ENCODE data around the gene PCIF1.
A peak's percentile ranks its signal among the peaks of the same experiment; 100 is the strongest.
"Not testable (repeated sequence)": the region's sequence is repeated elsewhere in the genome, so short reads cannot be mapped to it uniquely, and the experiment has no call there.

Gene PCIF1

DNA sequence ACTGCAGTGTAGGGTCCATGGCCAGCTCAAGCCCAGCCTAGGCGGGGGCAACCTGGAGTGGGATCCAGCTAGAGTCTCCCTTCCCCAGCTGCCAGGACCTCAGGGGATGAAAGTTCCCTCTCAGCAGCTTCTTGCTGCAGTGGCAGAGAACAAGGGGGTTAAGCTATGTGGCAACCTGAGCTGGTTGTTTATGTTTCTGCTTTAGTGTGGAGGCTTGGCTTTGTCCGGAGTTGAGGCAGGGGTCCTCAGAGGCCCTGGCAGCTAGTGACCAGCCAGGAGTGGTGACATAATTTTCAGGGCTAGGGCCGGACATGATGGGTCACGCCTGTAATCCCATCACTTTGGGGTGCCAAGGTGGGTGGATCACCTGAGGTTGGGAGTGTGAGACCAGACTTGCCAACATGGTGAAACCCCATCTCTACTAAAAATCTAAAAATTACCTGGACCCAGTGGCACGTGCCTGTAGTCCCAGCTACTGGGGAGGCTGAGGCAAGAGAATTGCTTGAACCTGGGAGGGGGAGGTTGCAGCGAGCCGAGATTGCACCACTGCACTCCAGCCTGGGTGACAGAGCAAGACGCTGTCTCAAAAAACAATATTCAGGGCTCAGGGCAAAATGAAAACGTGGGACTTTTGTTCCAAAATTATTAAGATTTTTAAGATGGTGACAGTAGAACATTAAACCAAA is 8.5 kb upstream of the PCIF1 start:
- DNase-seq: no peak

- DNase-seq: no peak
Observed at GRCh38 chr20:45926731-45927070, 7.8 kb upstream of the PCIF1 start.

- no peak for DNase-seq
Observed at GRCh38 chr20:45927071-45927878, 7.2 kb upstream of the PCIF1 start.

DNA sequence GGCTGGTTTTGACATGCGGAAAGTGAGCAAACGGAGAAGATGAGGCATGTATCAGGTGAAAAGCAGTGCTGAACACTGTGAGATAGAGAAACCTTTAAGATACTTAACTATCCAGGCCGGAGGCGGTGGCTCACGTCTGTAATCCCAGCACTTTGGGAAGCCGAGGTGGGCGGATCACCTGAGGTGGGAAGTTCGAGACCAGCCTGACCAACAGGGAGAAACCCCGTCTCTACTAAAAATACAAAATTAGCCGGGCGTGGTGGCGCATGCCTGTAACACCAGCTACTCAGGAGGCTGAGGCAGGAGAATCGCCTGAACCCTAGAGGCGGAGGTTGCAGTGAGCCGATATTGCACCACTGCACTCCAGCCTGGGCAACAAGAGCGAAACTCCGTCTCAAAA is 2.8 kb upstream of the PCIF1 start:
- not testable (repeated sequence) for DNase-seq

DNA sequence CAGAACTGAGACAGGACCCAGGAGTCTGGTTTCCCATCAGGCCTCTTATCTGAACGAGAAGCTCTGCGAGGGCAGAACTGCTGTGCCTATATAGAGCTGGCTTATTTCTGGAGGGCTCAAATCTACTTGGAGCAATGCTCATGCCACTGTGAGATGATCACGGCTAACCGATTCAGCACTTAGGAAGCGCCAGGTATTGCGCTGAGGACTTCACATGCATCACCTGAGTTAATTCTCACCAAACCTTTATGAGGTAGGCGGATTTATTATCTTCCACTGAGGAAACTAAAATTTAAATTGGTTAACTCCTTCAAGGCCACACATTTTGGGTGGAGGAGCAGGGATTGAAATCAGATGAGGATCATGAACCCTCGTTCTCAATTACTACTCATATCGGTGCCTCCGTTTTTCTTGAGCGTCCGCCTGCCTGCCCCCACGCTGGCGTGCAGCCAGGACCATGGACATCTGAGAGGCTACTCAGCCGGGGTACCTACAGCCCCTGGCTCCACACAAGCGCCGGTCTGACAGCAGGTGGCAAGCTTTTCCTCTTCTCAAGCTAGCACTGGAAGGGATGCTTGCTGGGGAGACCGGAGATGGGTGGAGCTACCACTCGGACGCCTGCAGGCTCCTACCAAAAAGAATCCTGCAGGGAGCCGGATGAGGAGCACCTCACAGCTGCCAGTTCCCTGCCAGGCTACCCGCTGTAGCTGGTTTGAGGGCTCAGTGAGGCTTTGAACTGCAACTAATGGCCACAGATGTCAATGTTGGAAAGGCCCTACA is 1.0 kb upstream of the PCIF1 start:
- DNase-seq: peak; percentile 61

DNA sequence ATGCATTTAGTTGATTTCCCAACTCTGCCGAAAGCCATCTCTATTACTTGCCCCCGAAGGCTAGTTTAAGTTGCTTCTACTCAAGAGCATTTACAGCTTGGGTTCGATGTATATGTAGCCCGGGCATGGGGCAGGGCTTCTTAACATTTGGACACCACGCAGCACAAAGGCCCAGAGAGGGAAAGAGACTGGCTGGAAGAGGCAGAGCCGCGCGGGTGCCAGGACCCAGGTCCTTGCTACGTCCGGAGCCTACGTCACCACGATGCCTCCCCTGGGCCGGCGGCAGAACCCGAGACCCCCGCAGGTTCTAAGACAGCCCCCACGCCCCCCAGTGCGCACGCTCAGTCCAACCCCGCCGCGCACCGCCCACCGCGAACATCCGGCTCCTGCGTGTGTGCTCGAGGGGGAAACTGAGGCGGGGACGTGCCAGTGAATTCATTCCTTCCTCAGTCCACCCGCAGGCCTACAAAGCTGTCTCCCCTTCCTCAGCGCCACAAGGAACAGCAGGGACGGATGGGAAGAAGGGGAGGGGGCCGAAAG is 367 bp upstream of the PCIF1 start:
- no peak for DNase-seq

DNA sequence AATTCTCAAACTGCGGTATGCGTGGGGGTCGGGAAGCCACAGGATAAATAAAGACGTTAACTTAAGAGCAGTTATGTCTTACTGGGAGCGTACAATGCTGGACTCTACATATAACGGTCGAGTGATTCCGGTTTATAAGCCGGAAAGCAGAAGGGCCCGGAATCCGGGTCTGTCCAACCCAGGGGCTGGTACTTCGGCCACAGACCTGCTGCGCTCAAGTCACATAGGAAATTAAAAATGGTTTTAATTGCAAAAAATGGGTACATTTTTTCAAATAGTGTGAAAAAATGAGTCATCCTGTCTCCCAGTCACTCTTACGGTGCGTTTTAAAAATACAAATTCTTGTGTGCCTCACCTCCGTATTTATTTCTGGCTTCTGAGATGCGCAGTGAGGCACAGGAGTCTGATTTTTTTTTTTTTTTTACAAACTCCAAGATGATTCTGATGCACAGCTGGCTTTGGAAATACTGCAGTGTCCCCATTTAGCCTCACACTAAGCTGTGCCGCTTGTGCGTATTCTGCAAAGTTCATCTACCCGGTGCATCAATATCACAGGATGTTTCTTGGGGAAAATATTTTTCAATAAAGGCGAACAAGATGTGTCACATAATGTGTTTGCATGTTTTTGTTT is 1.0 kb downstream of the PCIF1 start:
- DNase-seq: no peak

DNA sequence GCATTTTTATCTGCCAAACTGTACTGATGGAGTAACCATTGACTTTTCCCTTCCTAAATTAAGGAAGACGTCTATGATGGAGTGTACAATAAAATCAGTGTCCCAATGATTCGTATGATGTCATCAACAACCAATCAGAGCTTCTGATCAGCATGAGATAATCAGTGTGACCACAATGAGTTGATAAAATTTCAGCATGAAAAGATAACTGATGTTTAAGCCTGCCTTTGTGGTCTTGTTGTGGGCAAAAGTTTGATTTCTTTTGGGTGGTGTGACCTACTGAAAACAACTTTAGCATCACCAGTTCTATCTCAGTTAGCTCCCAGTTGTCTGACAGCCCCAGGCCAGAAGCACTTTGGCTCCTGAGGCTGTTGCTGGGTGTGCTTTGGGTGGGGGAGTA is 3.3 kb downstream of the PCIF1 start:
- DNase-seq: no peak

DNA sequence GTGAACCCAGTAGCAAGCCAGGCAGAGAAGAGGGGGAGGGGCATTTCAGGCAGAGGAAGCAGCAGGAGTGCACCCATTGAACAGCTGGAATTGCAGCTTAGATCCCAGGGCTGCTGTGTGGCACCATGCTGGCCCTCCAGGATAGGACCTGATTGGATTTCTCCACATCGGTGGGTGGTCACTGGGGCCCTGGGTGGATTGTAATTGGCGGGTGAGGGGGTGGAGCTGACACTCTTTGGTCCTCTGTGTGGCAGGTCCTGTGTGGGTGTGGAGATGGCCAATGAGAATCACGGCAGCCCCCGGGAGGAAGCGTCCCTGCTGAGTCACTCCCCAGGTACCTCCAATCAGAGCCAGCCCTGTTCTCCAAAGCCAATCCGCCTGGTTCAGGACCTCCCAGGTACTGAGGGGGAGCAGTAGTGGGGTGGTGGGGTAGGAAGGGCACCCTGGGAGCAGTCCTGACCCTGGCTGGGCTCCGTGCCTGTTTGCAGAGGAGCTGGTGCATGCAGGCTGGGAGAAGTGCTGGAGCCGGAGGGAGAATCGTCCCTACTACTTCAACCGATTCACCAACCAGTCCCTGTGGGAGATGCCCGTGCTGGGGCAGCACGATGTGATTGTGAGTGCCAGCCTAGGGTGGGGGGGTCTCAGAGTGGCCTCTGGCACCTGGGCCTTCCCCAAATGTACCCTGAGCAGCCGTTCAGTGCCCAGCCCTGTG is 4.4 kb downstream of the PCIF1 start:
- no peak for DNase-seq

DNA sequence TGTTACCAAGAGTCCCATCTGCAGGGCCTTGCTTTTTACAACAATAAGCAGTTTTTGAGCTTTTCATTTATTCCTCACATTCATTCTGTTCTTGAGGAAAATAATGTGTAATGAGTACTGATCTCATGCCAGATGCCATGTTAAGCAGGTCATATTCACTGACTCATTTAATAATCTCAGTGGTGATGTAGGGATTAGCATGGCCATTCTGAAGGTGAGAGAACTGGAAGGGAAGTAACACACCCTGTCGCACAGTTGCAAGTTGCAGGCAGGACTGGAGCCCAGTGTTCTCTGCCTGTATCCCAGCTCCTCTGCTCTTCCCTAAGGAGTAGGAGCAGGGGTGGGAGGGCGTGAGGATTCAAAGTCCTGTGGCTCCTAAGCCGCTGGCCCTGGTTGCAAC is 5.6 kb downstream of the PCIF1 start:
- DNase-seq: no peak

DNA sequence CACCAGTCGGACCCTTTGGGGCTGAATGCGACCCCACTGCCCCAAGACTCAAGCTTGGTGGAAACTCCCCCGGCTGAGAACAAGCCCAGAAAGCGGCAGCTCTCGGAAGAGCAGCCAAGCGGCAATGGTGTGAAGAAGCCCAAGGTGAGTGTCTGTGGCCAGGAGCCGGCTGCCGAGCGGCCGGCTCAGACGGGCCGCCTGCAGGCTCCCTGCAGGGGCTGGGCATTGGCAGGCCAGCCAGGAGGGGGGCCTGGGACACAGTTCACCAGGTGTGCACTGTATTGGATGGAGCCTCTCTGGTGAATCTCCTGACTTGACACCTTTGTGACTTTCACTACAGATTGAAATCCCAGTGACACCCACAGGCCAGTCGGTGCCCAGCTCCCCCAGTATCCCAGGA is 6.0 kb downstream of the PCIF1 start:
- no peak for DNase-seq

DNA sequence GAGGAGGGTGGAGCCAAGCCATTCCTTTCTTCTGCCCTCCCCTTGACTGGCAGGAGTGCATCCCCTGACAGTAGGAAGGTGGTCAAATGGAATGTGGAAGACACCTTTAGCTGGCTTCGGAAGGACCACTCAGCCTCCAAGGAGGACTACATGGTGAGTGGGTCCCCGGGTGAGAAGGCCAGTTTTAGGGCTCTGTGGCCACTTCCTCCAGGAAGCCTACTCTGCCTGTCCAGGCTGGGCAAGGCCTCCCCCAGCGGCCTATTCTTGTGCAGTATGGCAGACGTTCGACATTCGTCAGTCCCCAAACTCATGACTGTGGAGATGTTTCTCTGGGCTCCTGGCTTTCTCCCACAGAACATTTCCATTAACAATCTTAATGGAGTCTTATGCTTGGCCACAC is 9.1 kb downstream of the PCIF1 start:
- DNase-seq: no peak

DNA sequence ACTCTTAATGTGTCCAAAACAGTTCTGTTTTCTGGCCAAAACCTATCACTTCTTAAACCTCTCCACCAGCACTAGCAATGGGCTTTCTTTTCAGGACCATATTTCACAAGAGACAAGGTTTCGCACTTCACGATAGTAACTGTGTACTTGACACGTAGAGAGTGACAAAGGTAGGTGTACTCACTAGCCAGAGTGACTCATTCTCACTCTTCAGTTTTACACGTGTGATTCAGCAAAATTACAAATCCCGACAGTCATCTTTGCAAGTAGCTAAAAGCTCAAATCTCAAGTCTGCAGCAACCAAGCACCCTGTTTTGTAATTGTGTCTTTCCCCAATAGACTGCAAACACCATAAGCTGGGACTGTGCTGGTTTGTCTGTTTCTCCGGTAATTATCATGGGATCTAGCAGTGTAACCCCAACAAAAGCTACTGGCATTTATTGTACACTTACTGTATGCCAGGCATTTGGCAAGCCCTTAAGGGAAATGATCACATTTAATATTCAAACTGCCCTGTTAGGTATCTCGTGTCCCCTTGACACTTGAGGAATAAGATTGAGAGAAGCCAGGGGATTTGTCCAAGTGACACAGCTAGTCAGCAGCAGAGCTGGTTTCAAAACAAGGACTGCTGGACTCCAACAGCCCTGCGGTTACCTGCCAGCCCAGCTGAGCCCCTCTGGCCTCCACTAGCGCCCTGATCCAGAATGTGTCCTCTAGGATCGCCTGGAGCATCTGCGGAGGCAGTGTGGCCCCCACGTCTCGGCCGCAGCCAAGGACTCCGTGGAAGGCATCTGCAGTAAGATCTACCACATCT is 9.9 kb downstream of the PCIF1 start:
- DNase-seq: no peak

DNA sequence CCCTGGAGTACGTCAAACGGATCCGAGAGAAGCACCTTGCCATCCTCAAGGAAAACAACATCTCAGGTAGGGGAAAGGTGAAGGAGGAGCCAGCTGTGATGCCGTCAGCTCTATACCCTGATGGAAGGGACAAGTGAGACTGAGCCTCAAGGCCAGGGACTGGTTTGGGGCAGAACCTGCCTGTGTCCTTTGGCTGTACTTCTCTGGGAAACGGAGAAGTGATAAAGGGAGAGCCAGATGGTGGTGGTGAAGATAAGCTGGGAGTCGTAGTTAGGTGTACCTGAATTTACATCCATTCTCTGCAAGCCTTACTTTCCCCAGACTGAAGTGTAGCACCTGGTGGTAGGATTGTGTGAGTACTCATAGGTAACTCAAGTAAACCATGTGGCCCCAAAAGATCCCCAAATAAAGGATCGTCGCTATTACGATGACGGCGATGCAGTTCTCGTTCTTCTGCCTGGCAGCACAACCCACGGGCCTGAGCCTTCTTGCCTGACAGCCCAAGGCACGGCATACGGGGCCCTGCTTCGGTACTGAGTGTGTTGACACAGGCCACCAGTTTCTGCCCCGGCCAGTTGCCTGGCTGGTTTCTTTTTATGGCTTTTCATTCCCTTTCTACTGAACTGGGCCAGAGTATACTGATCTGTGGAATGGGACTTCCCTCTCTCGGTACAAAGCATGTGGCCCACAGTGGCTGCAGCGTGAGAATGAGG is 10.6 kb downstream of the PCIF1 start:
- no peak for DNase-seq

GRCh38 chr20:45945678-45946148 is 11.2 kb downstream of the PCIF1 start:
- no peak for DNase-seq

- DNase-seq: no peak
Observed at GRCh38 chr20:45946149-45946970, 11.9 kb downstream of the PCIF1 start.

GRCh38 chr20:45947110-45947866 is 12.8 kb downstream of the PCIF1 start:
- DNase-seq: no peak

DNA sequence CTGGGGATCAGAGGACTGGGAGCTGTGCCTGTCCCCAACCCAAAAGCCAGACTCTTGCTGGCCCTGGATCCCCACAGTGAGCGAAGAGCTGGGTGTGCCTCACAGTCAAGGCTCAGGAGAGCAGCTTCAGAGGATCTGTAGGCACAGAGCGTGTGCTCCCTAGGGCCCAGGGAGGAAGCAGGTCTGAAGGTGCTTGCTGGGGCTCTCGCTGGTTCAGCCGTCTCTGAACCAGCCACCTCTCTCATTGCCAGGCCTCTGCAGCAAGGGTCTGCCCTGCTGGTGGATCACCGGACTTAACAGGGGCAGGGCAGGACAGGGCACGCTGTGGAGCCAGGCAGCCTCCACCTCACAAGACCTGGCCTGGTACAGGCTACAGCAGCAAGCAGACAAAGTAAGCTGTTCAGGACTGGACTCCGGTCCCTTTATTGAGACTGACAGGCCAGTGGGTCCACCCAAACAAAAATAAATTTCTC is 13.8 kb downstream of the PCIF1 start:
- no peak for DNase-seq

Measured in NCI-H1436 treated with DMSO at 0.1 percent for 48 hours (cell line).